ENCODE data around the gene CD44. TPM values are rescaled to one million over a fixed set of nuclear protein-coding genes. Genes with fewer than 3 reads are reported as not detected.

CD44 gene
- polyA plus RNA-seq, 1 experiment, result 1,200 TPM

GRCh38 chr11:35143297-35144135 lies 4.5 kb downstream of the CD44 start:
- Histone ChIP-seq H3K27me3 (ENCODE audit: control insufficient read depth, insufficient read depth, low read length) (no peaks in the 10 kb centered on the region), H3K36me3 (ENCODE audit: control insufficient read depth, insufficient read depth, low read length) (peaks cover 4% of the 10 kb centered on the region; the same call in 1 of the 2 replicates), H3K4me3 (ENCODE audit: low read depth, low read length) (no peak overlapping the region)
- TF ChIP-seq CTCF (IDR thresholded peaks at IDR 0.05; ENCODE audit: insufficient read depth, low read depth, low read length), result no peak
- ChIA-PET CTCF (interaction anchor here (1.4 kb wide), 1 partner anchor 134 kb away, joined by 3 read pairs; no protein-coding TSS in a partner anchor), POLR2A (no interaction called here)
- no peak for DNase-seq (ENCODE audit: low read depth)

GRCh38 chr11:35144136-35144741 lies 5.3 kb downstream of the CD44 start:
- no peak for TF ChIP-seq CTCF (IDR thresholded peaks at IDR 0.05; ENCODE audit: insufficient read depth, low read depth, low read length)
- CTCF ChIA-PET, result interaction anchor here (1.4 kb wide), 1 partner anchor 135 kb away, joined by 3 read pairs; no protein-coding TSS in a partner anchor
- DNase-seq (ENCODE audit: low read depth), result no peak
- Histone ChIP-seq H3K4me3 (ENCODE audit: low read depth, low read length) (no peak overlapping the region), H3K27me3 (ENCODE audit: control insufficient read depth, insufficient read depth, low read length) (no peaks in the 10 kb centered on the region), H3K36me3 (ENCODE audit: control insufficient read depth, insufficient read depth, low read length) (peaks cover 4% of the 10 kb centered on the region; the same call in 1 of the 2 replicates)
- POLR2A ChIA-PET, result no interaction called here

DNA sequence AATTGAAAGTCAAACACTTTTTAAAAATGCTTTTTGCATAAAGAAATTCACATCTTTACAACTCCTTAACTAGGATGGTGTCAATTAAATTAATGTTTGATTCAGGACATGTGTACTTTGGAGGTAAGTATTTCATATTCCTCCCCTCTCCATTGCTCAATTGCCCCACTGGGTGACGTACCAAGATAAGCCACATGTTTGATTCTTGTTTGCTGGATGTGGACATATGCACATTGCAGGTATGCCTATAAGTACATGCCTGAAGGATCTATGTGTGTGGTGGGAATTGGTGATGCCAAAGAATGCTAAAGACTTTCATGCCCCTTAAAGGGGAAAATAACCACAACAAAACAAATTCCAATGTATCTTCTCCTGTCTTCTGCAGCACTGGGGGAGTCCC lies 5.8 kb downstream of the CD44 start:
- H3K36me3 ChIP-seq (ENCODE audit: control insufficient read depth, insufficient read depth, low read length), result peaks cover 4% of the 10 kb centered on the region; the same call in 1 of the 2 replicates
- no peak for DNase-seq (ENCODE audit: low read depth)
- TF ChIP-seq CTCF (IDR thresholded peaks at IDR 0.05; ENCODE audit: insufficient read depth, low read depth, low read length), result no peak
- ChIA-PET POLR2A (no interaction called here), CTCF (interaction anchor here (1.4 kb wide), 1 partner anchor 135 kb away, joined by 3 read pairs; no protein-coding TSS in a partner anchor)
- no peaks in the 10 kb centered on the region for H3K27me3 ChIP-seq (ENCODE audit: control insufficient read depth, insufficient read depth, low read length)
- no peak overlapping the region for H3K4me3 ChIP-seq (ENCODE audit: low read depth, low read length)

DNA sequence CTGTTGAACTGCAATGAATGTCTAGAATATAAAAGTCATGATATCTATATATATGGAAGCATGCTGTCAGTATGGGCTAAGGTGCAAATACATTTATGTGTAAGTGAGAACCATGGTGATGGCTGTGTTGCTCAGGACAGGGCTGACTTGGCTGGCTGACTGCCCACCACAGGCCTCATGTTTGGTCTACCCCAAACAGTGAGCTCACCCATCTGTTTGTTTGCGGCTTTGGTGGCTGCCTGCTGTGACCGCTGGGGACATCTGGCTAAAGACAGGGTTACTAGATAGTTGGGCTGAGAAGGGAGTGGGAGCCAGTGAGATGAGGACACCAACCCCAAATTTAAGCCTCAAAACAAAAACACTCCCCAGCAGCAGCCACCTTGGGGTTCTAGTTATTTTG lies 6.3 kb downstream of the CD44 start:
- DNase-seq (ENCODE audit: low read depth), result no peak
- Histone ChIP-seq H3K4me3 (ENCODE audit: low read depth, low read length) (no peak overlapping the region), H3K27me3 (ENCODE audit: control insufficient read depth, insufficient read depth, low read length) (no peaks in the 10 kb centered on the region), H3K36me3 (ENCODE audit: control insufficient read depth, insufficient read depth, low read length) (peaks cover 4% of the 10 kb centered on the region; the same call in 1 of the 2 replicates)
- TF ChIP-seq CTCF (IDR thresholded peaks at IDR 0.05; ENCODE audit: insufficient read depth, low read depth, low read length), result no peak
- ChIA-PET CTCF (interaction anchor here (1.0 kb wide), 1 partner anchor 219 kb away, joined by 3 read pairs; no protein-coding TSS in a partner anchor), POLR2A (no interaction called here)

DNA sequence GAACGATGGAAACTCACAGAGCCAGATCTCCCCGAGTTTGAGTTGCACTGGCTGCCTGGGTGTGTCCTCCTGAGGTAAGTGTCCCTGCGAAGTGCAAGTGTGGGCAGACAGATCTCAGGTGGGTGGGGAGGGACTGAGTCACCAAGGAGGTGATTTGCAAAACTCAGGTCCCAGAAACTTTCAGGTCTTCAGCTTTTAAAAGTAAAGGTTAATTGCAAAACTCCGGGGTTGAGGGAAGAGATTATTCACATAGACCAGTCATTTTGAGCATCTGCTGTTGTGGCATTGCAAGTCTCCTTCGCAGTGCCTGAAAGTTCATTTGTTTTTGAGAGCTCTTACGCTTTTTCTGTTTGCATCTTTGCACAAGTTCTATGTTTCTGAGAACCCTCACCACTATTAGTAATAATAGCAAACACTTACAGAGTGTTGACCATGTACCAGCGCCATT lies 7.1 kb downstream of the CD44 start:
- Histone ChIP-seq H3K36me3 (ENCODE audit: control insufficient read depth, insufficient read depth, low read length) (peaks cover 4% of the 10 kb centered on the region; the same call in 1 of the 2 replicates), H3K4me3 (ENCODE audit: low read depth, low read length) (no peak overlapping the region), H3K27me3 (ENCODE audit: control insufficient read depth, insufficient read depth, low read length) (no peaks in the 10 kb centered on the region)
- CTCF ChIA-PET, result interaction anchor here (0.7 to 1.6 kb wide), 5 partner anchors 13 to 245 kb away, joined by 3 read pairs; no protein-coding TSS in a partner anchor
- TF ChIP-seq CTCF (IDR thresholded peaks at IDR 0.05; ENCODE audit: insufficient read depth, low read depth, low read length), result no peak
- DNase-seq (ENCODE audit: low read depth), result no peak
- POLR2A ChIA-PET, result no interaction called here
